HEK293T (cell line): ENCODE results near the gene RDH16.

Experiments used
- BHLHE40 ChIP-seq: fragments of 450-650 bp; IDR thresholded peaks from 2 replicates; pipeline ENCODE4 v1.6.1; 2016; ENCODE audit warnings: mild to moderate bottlenecking, moderate library complexity, borderline replicate concordance
- FOXA1 ChIP-seq: fragments of 450-650 bp; IDR thresholded peaks from 2 replicates; pipeline ENCODE4 v1.6.1; 2016; ENCODE audit warnings: mild to moderate bottlenecking
- FOXK2 ChIP-seq: fragments of 450-650 bp; IDR thresholded peaks from 2 replicates; pipeline ENCODE4 v1.6.1; 2016; ENCODE audit warnings: mild to moderate bottlenecking
- FOXM1 ChIP-seq: fragments of 450-650 bp; IDR thresholded peaks from 2 replicates; pipeline ENCODE4 v1.6.1; 2017; ENCODE audit warnings: mild to moderate bottlenecking, borderline replicate concordance
- HDGF ChIP-seq: fragments of 450-650 bp; IDR thresholded peaks from 2 replicates; pipeline ENCODE4 v1.6.1; 2017; ENCODE audit warnings: antibody characterized with exemption, borderline replicate concordance
- SP1 ChIP-seq: fragments of 450-650 bp; IDR thresholded peaks from 2 replicates; pipeline ENCODE4 v1.6.1; 2017
- SUZ12 ChIP-seq: fragments of 450-650 bp; IDR thresholded peaks from 2 replicates; pipeline ENCODE4 v1.6.1; 2016; ENCODE audit warnings: mild to moderate bottlenecking
- TARDBP ChIP-seq: fragments of 450-650 bp; IDR thresholded peaks from 2 replicates; pipeline ENCODE4 v1.6.1; 2016

GRCh38 chr12:56947633-56948456, 9.6 kb downstream of the RDH16 start:
- no peak for TF ChIP-seq SP1
- no peak for TF ChIP-seq FOXK2
- TF ChIP-seq HDGF, result no peak
- no peak for TF ChIP-seq BHLHE40
- TF ChIP-seq TARDBP, result no peak
- TF ChIP-seq SUZ12, result no peak
- TF ChIP-seq FOXM1, result no peak
- TF ChIP-seq FOXA1, result no peak
